ENCODE results near the gene LMOD3.

The LMOD3 gene

GRCh38 chr3:69120879-69121464 lies 1.4 kb downstream of the LMOD3 start:
- no peak overlapping the region for H2BK12ac ChIP-seq (ENCODE audit: low read length)
- H2AFZ ChIP-seq (ENCODE audit: insufficient read depth, low read length, poor library complexity), result no peak overlapping the region
- no peak overlapping the region for H4K91ac ChIP-seq (ENCODE audit: low read depth, low read length)
- H3K79me2 ChIP-seq (ENCODE audit: control insufficient read depth, insufficient read depth, low read length, poor library complexity), result no peaks in the 10 kb centered on the region
- H3K23ac ChIP-seq (ENCODE audit: low read length), result no peak overlapping the region
- H3K36me3 ChIP-seq (ENCODE audit: control insufficient read depth in 1 of 2, insufficient read depth in 2 of 2, low read length in 2 of 2), result no peaks in the 10 kb centered on the region
- no peaks in the 10 kb centered on the region for H3K27me3 ChIP-seq (ENCODE audit: insufficient read depth, low read length)
- no peak overlapping the region for H3K18ac ChIP-seq (ENCODE audit: low read length)
- no CpG with 5 or more reads among the region's 1 CpG for WGBS (ENCODE audit: extremely low coverage, insufficient coverage, insufficient read length)
- no peak overlapping the region for H4K8ac ChIP-seq (ENCODE audit: low read depth, low read length)
- no peak overlapping the region for H2BK120ac ChIP-seq (ENCODE audit: insufficient read depth, low read length, poor library complexity)
- no peak overlapping the region for H2AK5ac ChIP-seq (ENCODE audit: low read length)
- H4K12ac ChIP-seq (ENCODE audit: low read depth, low read length), result no peak overlapping the region
- no peak overlapping the region for H3K27ac ChIP-seq (ENCODE audit: low read depth, low read length)
- no peak overlapping the region for H3K4me2 ChIP-seq (ENCODE audit: low read length)
- no peak overlapping the region for H3K4me3 ChIP-seq (ENCODE audit: low read depth, low read length)
- no peak overlapping the region for H3K4ac ChIP-seq (ENCODE audit: low read depth, low read length)
- H2BK5ac ChIP-seq (ENCODE audit: low read depth, low read length, poor library complexity), result no peak overlapping the region
- no peak overlapping the region for H3K14ac ChIP-seq (ENCODE audit: low read length)
- H3K9ac ChIP-seq (ENCODE audit: low read length), result no peak overlapping the region
- no peaks in the 10 kb centered on the region for H3K79me1 ChIP-seq (ENCODE audit: low read length)
- H3K9me3 ChIP-seq (ENCODE audit: insufficient read depth, low read depth, low read length), result no peaks in the 10 kb centered on the region
- DNase-seq, result peak; percentile 77 to 93
- H3K4me1 ChIP-seq (ENCODE audit: control insufficient read depth in 1 of 2, insufficient read depth in 2 of 2, low read length in 2 of 2), result peaks cover 2 to 5% of the 10 kb centered on the region in 2 experiments

DNA sequence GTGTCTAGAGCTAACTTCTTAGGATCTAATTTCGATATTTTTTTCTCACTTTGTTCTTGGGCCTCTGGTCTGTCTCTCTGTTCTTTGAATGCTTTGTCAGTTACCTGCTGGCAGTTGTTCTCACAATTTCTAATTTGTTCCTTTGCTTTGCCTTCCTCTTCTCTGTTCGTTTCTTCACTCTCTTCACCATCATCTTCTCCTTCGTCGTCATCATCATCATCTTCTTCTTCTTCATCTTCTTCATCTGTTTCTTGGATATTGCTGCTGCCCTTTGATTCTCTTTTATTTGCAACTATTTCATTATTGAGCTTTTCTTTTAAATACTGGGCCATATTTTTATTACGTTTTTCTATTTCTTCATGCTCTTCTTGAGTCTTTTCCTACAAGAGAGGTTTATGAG lies 2.7 kb downstream of the LMOD3 start:
- no peaks in the 10 kb centered on the region for H3K27me3 ChIP-seq (ENCODE audit: insufficient read depth, low read length)
- no peak overlapping the region for H3K4ac ChIP-seq (ENCODE audit: low read depth, low read length)
- peaks cover 2 to 5% of the 10 kb centered on the region in 2 experiments for H3K4me1 ChIP-seq (ENCODE audit: control insufficient read depth in 1 of 2, insufficient read depth in 2 of 2, low read length in 2 of 2)
- H3K27ac ChIP-seq (ENCODE audit: low read depth, low read length), result no peak overlapping the region
- WGBS (ENCODE audit: extremely low coverage, insufficient coverage, insufficient read length), result 100% methylated on average over 3 of the region's 5 CpGs
- H2AK5ac ChIP-seq (ENCODE audit: low read length), result no peak overlapping the region
- no peak overlapping the region for H4K8ac ChIP-seq (ENCODE audit: low read depth, low read length)
- no peak overlapping the region for H3K4me3 ChIP-seq (ENCODE audit: low read depth, low read length)
- no peak overlapping the region for H4K12ac ChIP-seq (ENCODE audit: low read depth, low read length)
- no peak overlapping the region for H3K4me2 ChIP-seq (ENCODE audit: low read length)
- no peak overlapping the region for H2BK120ac ChIP-seq (ENCODE audit: insufficient read depth, low read length, poor library complexity)
- no peak for DNase-seq
- no peak overlapping the region for H3K23ac ChIP-seq (ENCODE audit: low read length)
- H3K36me3 ChIP-seq (ENCODE audit: control insufficient read depth in 1 of 2, insufficient read depth in 2 of 2, low read length in 2 of 2), result no peaks in the 10 kb centered on the region
- H3K9ac ChIP-seq (ENCODE audit: low read length), result no peak overlapping the region
- H2BK12ac ChIP-seq (ENCODE audit: low read length), result no peak overlapping the region
- H2AFZ ChIP-seq (ENCODE audit: insufficient read depth, low read length, poor library complexity), result no peak overlapping the region
- no peak overlapping the region for H3K18ac ChIP-seq (ENCODE audit: low read length)
- no peak overlapping the region for H3K14ac ChIP-seq (ENCODE audit: low read length)
- no peak overlapping the region for H4K91ac ChIP-seq (ENCODE audit: low read depth, low read length)
- no peaks in the 10 kb centered on the region for H3K79me1 ChIP-seq (ENCODE audit: low read length)
- no peaks in the 10 kb centered on the region for H3K79me2 ChIP-seq (ENCODE audit: control insufficient read depth, insufficient read depth, low read length, poor library complexity)
- H2BK5ac ChIP-seq (ENCODE audit: low read depth, low read length, poor library complexity), result no peak overlapping the region
- H3K9me3 ChIP-seq (ENCODE audit: insufficient read depth, low read depth, low read length), result no peaks in the 10 kb centered on the region

DNA sequence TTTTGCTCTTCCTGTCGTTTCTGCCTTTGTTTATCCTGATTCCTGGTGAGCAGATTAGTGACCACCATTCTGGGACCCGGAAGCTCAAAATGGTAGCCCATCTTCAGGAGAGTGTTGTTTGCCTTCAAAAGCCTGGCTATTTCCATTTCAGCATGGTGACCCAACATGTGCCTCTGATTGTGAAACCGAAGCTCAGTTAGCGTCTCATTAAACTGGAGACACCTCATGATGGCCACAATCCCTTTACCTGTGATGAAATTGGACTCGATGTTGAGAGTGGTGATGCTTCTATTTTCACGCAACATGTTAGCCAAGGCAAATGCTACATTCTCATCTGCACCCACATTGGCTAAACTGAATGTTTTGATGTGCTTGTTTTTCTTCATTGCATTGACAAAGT lies 3.3 kb downstream of the LMOD3 start:
- H3K9me3 ChIP-seq (ENCODE audit: insufficient read depth, low read depth, low read length), result no peaks in the 10 kb centered on the region
- H3K27me3 ChIP-seq (ENCODE audit: insufficient read depth, low read length), result no peaks in the 10 kb centered on the region
- no peak overlapping the region for H3K4me3 ChIP-seq (ENCODE audit: low read depth, low read length)
- no peak overlapping the region for H2AFZ ChIP-seq (ENCODE audit: insufficient read depth, low read length, poor library complexity)
- H3K4me2 ChIP-seq (ENCODE audit: low read length), result no peak overlapping the region
- no peaks in the 10 kb centered on the region for H3K36me3 ChIP-seq (ENCODE audit: control insufficient read depth in 1 of 2, insufficient read depth in 2 of 2, low read length in 2 of 2)
- H3K14ac ChIP-seq (ENCODE audit: low read length), result no peak overlapping the region
- H3K18ac ChIP-seq (ENCODE audit: low read length), result no peak overlapping the region
- no peaks in the 10 kb centered on the region for H3K79me2 ChIP-seq (ENCODE audit: control insufficient read depth, insufficient read depth, low read length, poor library complexity)
- no CpG with 5 or more reads among the region's 6 CpGs for WGBS (ENCODE audit: extremely low coverage, insufficient coverage, insufficient read length)
- H2AK5ac ChIP-seq (ENCODE audit: low read length), result no peak overlapping the region
- H3K4me1 ChIP-seq (ENCODE audit: control insufficient read depth in 1 of 2, insufficient read depth in 2 of 2, low read length in 2 of 2), result peaks cover 2 to 5% of the 10 kb centered on the region in 2 experiments
- H3K9ac ChIP-seq (ENCODE audit: low read length), result no peak overlapping the region
- H4K12ac ChIP-seq (ENCODE audit: low read depth, low read length), result no peak overlapping the region
- no peak overlapping the region for H2BK12ac ChIP-seq (ENCODE audit: low read length)
- H2BK5ac ChIP-seq (ENCODE audit: low read depth, low read length, poor library complexity), result no peak overlapping the region
- H4K8ac ChIP-seq (ENCODE audit: low read depth, low read length), result no peak overlapping the region
- no peak overlapping the region for H3K23ac ChIP-seq (ENCODE audit: low read length)
- H3K4ac ChIP-seq (ENCODE audit: low read depth, low read length), result no peak overlapping the region
- H4K91ac ChIP-seq (ENCODE audit: low read depth, low read length), result no peak overlapping the region
- no peak overlapping the region for H3K27ac ChIP-seq (ENCODE audit: low read depth, low read length)
- DNase-seq, result no peak
- H3K79me1 ChIP-seq (ENCODE audit: low read length), result no peaks in the 10 kb centered on the region
- no peak overlapping the region for H2BK120ac ChIP-seq (ENCODE audit: insufficient read depth, low read length, poor library complexity)

DNA sequence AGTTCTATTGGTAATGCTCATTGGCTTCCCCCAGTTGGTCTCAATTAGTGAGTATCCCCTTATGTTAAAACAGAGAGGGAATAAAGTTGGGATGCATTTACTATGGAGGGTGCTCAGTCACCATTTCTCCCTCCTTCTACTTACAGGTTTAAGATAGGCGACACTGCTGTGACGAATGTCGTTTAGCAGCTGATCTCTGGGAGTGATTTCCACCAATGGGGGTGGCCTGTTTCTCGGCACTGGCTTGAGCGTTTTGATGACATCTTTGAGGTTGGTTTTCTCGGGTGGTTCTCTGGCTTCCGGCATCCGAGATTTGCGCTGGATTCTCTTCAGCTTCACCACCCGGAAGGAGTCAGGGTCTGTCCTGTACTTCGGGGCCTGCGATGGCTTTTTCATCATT lies 3.8 kb downstream of the LMOD3 start:
- Histone ChIP-seq H3K79me1 (ENCODE audit: low read length) (no peaks in the 10 kb centered on the region), H3K9me3 (ENCODE audit: insufficient read depth, low read depth, low read length) (no peaks in the 10 kb centered on the region), H3K4me3 (ENCODE audit: low read depth, low read length) (no peak overlapping the region), H2AFZ (ENCODE audit: insufficient read depth, low read length, poor library complexity) (no peak overlapping the region), H4K8ac (ENCODE audit: low read depth, low read length) (no peak overlapping the region), H3K23ac (ENCODE audit: low read length) (no peak overlapping the region), H3K4me2 (ENCODE audit: low read length) (no peak overlapping the region), H3K27ac (ENCODE audit: low read depth, low read length) (no peak overlapping the region), H3K9ac (ENCODE audit: low read length) (no peak overlapping the region), H2BK5ac (ENCODE audit: low read depth, low read length, poor library complexity) (no peak overlapping the region), H2BK12ac (ENCODE audit: low read length) (peak overlapping the region; percentile 52), H3K27me3 (ENCODE audit: insufficient read depth, low read length) (no peaks in the 10 kb centered on the region), H3K14ac (ENCODE audit: low read length) (no peak overlapping the region), H4K12ac (ENCODE audit: low read depth, low read length) (no peak overlapping the region), H4K91ac (ENCODE audit: low read depth, low read length) (no peak overlapping the region), H3K36me3 (ENCODE audit: control insufficient read depth in 1 of 2, insufficient read depth in 2 of 2, low read length in 2 of 2) (no peaks in the 10 kb centered on the region), H3K4ac (ENCODE audit: low read depth, low read length) (no peak overlapping the region), H3K79me2 (ENCODE audit: control insufficient read depth, insufficient read depth, low read length, poor library complexity) (no peaks in the 10 kb centered on the region), H3K18ac (ENCODE audit: low read length) (no peak overlapping the region), H2BK120ac (ENCODE audit: insufficient read depth, low read length, poor library complexity) (no peak overlapping the region), H3K4me1 (ENCODE audit: control insufficient read depth in 1 of 2, insufficient read depth in 2 of 2, low read length in 2 of 2) (peaks cover 2 to 5% of the 10 kb centered on the region in 2 experiments), H2AK5ac (ENCODE audit: low read length) (no peak overlapping the region)
- DNase-seq, result no peak
- WGBS (ENCODE audit: extremely low coverage, insufficient coverage, insufficient read length), result no CpG with 5 or more reads among the region's 12 CpGs

Data from trophoblast cell (in vitro differentiated cells and primary cell).